ENCODE results near the gene SH3RF3. TPM values are rescaled to one million over a fixed set of nuclear protein-coding genes. Genes with fewer than 3 reads are reported as not detected.
A peak's percentile ranks its signal among the peaks of the same experiment; 100 is the strongest.

SH3RF3 gene
- total RNA-seq, 6 donors from 2014 or later = 4.1 to 21.0 (median 8.0) TPM

DNA sequence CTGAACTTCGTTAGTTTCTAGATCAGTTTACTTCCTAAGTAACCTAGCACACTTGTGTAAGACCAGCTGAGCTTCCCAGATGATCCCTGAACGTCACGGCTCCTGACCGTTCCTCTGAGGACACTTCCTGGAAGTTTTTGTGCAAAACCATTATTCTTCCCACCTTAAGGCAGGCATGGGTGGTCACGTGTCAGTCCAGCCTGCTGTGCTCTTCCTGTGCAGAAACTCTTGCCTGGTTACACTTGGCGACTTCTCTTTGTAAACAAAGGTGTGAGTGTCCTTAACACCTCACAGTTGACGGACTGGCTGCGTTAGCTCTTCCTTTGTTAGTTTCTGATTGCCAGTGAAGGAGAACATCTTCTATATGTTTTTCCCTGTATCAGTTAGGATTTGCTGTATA lies 118.3 kb downstream of the SH3RF3 start:
- WGBS, 2 donors = 41 to 43% methylated on average over 8 of the region's 8 CpGs
- no peak overlapping the region for H3K4me3 ChIP-seq
- no peak for TF ChIP-seq EP300 (IDR thresholded peaks at IDR 0.05)
- ATAC-seq (ENCODE audit: low FRiP score in 2 of 2) (no peak), DNase-seq (peak in 1 of 2 donors; percentile 48)
- no peaks in the 10 kb centered on the region for H3K27me3 ChIP-seq
- no peaks in the 10 kb centered on the region for H3K36me3 ChIP-seq
- no peaks in the 10 kb centered on the region for H3K9me3 ChIP-seq
- H3K4me1 ChIP-seq = peaks cover 34 to 42% (median 38%) of the 10 kb centered on the region in 4 donors
- no peak overlapping the region for H3K27ac ChIP-seq

DNA sequence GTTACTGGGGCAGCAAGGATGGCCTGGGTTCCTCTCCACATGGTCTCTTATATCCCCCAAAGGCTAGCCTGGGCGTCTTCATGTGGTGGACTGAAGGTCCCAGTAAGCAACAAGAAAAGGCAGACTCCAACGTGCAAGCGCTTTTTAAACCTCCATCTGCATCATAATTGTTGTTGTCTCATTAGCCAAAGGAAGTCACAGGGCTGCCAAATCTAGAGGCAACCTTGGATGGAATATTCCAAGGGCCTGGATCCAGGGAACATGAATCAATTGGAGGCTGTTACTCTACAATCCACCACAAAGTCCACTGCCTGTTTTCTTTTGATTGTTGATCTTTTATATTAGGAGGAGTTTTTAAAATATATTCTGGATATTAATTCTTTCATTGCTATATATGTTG lies 118.8 kb downstream of the SH3RF3 start:
- Histone ChIP-seq H3K27ac (no peak overlapping the region), H3K27me3 (no peaks in the 10 kb centered on the region), H3K4me3 (no peak overlapping the region), H3K9me3 (no peaks in the 10 kb centered on the region), H3K36me3 (no peaks in the 10 kb centered on the region), H3K4me1 (peaks cover 29 to 38% (median 34%) of the 10 kb centered on the region in 4 donors)
- WGBS, 2 donors = 58 to 77% methylated on average over 3 of the region's 3 CpGs
- no peak for DNase-seq
- no peak for TF ChIP-seq EP300 (IDR thresholded peaks at IDR 0.05)
- no peak for TF ChIP-seq POLR2A (IDR thresholded peaks at IDR 0.05)
- TF ChIP-seq, protein P1, sequence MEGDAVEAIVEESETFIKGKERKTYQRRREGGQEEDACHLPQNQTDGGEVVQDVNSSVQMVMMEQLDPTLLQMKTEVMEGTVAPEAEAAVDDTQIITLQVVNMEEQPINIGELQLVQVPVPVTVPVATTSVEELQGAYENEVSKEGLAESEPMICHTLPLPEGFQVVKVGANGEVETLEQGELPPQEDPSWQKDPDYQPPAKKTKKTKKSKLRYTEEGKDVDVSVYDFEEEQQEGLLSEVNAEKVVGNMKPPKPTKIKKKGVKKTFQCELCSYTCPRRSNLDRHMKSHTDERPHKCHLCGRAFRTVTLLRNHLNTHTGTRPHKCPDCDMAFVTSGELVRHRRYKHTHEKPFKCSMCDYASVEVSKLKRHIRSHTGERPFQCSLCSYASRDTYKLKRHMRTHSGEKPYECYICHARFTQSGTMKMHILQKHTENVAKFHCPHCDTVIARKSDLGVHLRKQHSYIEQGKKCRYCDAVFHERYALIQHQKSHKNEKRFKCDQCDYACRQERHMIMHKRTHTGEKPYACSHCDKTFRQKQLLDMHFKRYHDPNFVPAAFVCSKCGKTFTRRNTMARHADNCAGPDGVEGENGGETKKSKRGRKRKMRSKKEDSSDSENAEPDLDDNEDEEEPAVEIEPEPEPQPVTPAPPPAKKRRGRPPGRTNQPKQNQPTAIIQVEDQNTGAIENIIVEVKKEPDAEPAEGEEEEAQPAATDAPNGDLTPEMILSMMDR (IDR thresholded peaks at IDR 0.05) = no peak
- TF ChIP-seq POLR2AphosphoS5 (IDR thresholded peaks at IDR 0.05) = no peak
- peak in 1 of 2 donors; percentile 38 for ATAC-seq (ENCODE audit: low FRiP score in 2 of 2)

DNA sequence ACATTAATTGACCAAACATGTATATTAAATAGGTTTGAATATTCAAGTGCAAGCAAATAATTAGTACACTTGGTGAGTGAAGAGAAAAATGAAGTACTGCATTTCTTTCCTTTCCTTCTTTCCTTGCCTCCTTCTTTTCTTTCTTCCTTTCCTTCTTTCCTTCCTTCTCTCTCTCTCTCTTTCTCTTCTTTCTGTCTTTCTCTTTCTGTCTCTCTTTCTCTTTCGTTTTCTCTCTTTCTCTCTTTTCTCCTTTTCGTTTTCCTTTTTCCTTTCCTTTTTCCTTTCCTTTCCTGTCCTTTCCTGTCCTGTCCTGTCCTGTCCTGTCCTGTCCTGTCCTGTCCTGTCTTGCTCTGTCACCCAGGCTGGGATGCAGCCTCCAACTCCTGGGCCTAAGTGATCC lies 119.6 kb downstream of the SH3RF3 start:
- Histone ChIP-seq H3K9me3 (no peaks in the 10 kb centered on the region), H3K4me3 (no peak overlapping the region), H3K36me3 (no peaks in the 10 kb centered on the region), H3K27me3 (no peaks in the 10 kb centered on the region), H3K4me1 (peaks cover 22 to 34% (median 29%) of the 10 kb centered on the region in 4 donors), H3K27ac (no peak overlapping the region)
- ATAC-seq (ENCODE audit: low FRiP score in 2 of 2) (no peak), DNase-seq (no peak)
- 89 to 92% methylated on average over 2 of the region's 2 CpGs for WGBS, 2 donors
- no peak for TF ChIP-seq EP300 (IDR thresholded peaks at IDR 0.05)

DNA sequence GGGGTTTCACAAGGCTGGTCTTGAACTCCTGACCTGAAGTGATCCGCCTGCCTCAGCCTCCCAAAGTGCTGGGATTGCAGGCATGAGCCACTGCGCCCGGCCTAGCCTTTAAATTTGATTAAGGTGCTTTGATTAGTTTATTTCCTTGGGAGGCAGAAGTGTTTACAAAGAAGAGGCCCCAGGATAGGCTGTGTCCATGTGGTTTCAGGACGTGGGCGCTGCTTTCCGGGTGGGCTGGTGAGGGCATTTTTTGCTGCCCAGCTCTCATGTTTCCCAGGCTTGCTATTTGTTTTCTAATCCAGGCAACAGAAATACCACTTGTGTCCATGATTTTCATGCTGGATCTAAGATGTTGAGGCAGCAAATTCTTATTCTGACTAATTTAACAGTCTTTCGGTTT lies 124.2 kb downstream of the SH3RF3 start:
- WGBS, 2 donors = 75 to 88% methylated on average over 5 to 7 of the region's 7 CpGs
- Histone ChIP-seq H3K9me3 (no peaks in the 10 kb centered on the region), H3K4me3 (no peak overlapping the region), H3K27ac (no peak overlapping the region), H3K4me1 (peaks cover 22 to 50% (median 39%) of the 10 kb centered on the region in 4 donors), H3K27me3 (no peaks in the 10 kb centered on the region), H3K36me3 (no peaks in the 10 kb centered on the region)
- DNase-seq (no peak), ATAC-seq (ENCODE audit: low FRiP score in 2 of 2) (no peak)
- TF ChIP-seq POLR2A (IDR thresholded peaks at IDR 0.05) = no peak
- no peak for TF ChIP-seq EP300 (IDR thresholded peaks at IDR 0.05)
- TF ChIP-seq, protein P1 (IDR thresholded peaks at IDR 0.05) = no peak
- TF ChIP-seq POLR2AphosphoS5 (IDR thresholded peaks at IDR 0.05) = no peak

DNA sequence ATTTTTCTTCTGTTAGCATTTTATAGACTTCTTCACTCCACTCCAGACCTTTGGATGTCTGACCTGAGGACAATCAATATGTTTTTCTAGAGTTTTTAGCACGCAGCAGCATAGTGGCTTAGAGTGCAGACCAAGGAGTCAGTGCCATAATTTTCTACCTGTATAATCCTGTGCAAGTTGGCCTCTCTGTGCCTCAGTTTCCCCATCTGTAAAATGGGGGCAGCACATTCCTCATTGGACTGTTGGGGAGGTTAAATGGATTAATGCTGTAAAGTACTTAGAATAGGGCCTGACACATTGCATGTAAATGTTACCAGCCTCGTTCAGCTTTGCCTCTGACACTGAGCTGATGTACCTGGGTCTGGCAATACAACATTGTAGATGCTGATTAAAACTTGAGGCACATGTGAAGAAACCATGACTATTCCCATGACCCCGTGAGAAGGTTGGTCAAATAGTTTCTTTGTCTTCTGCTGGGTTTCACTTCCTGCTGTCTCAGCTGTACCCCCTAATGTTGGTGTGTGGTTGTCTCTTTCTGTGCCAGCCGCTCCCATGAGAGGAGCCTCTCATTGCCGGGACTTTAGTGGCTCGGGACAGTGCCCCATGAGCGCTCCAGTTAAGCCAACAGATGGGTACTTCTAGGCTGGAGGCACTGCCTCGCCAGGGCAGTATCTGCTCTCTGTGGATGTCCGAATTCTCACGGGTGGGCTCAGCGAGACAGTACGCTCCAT lies 125.3 kb downstream of the SH3RF3 start:
- no peak overlapping the region for H3K4me3 ChIP-seq
- 82 to 93% methylated on average over 5 to 12 of the region's 12 CpGs for WGBS, 2 donors
- peak overlapping the region in 1 of 4 donors; percentile 21 for H3K27ac ChIP-seq
- no peak for DNase-seq
- peak; percentile 31 to 52 for ATAC-seq (ENCODE audit: low FRiP score in 2 of 2)
- H3K36me3 ChIP-seq = no peaks in the 10 kb centered on the region
- H3K27me3 ChIP-seq = no peaks in the 10 kb centered on the region
- H3K9me3 ChIP-seq = no peaks in the 10 kb centered on the region
- H3K4me1 ChIP-seq = peaks cover 24 to 48% (median 38%) of the 10 kb centered on the region in 4 donors
- TF ChIP-seq, protein P1 (IDR thresholded peaks at IDR 0.05) = no peak
- TF ChIP-seq EP300 (IDR thresholded peaks at IDR 0.05) (no peak), POLR2AphosphoS5 (IDR thresholded peaks at IDR 0.05) (no peak), POLR2A (IDR thresholded peaks at IDR 0.05) (no peak)

DNA sequence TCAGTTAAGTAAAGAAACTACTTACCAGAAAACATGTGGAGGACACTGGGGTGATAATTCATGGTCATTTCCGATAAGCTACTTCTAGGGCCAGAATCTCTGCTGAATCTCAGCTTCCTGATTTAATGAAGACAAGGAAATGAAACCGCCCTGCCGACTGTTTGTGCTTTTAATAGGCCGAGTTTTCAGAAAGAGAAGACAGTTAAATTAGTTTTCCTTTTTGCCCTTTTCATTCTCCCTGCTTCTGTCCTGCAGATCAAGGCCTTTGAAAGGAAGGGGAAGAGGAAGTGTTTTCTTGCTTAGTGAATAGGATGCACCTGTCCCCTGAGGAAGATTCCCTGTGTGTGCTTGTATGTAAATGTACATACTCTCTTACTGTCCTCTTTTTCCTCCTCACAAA lies 126.6 kb downstream of the SH3RF3 start:
- H3K9me3 ChIP-seq = no peaks in the 10 kb centered on the region
- no peak for DNase-seq
- H3K27ac ChIP-seq = peak overlapping the region; percentile 55 to 73 (median 62)
- TF ChIP-seq, protein P1 (IDR thresholded peaks at IDR 0.05) = no peak
- no peak for TF ChIP-seq POLR2A (IDR thresholded peaks at IDR 0.05)
- TF ChIP-seq EP300 (IDR thresholded peaks at IDR 0.05) = peak in 1 of 4 donors; percentile 34
- TF ChIP-seq POLR2AphosphoS5 (IDR thresholded peaks at IDR 0.05) = no peak
- H3K27me3 ChIP-seq = no peaks in the 10 kb centered on the region
- no peak overlapping the region for H3K4me3 ChIP-seq
- H3K36me3 ChIP-seq = no peaks in the 10 kb centered on the region
- H3K4me1 ChIP-seq = peaks cover 24 to 51% (median 39%) of the 10 kb centered on the region in 4 donors
- peak in 1 of 2 donors; percentile 44 for ATAC-seq (ENCODE audit: low FRiP score in 2 of 2)
- 51% methylated on average over 4 of the region's 4 CpGs for WGBS, 2 donors

Measured in upper lobe of left lung (tissue), 6 donors.